ENCODE measurements around the gene TMTC2.

The TMTC2 gene

DNA sequence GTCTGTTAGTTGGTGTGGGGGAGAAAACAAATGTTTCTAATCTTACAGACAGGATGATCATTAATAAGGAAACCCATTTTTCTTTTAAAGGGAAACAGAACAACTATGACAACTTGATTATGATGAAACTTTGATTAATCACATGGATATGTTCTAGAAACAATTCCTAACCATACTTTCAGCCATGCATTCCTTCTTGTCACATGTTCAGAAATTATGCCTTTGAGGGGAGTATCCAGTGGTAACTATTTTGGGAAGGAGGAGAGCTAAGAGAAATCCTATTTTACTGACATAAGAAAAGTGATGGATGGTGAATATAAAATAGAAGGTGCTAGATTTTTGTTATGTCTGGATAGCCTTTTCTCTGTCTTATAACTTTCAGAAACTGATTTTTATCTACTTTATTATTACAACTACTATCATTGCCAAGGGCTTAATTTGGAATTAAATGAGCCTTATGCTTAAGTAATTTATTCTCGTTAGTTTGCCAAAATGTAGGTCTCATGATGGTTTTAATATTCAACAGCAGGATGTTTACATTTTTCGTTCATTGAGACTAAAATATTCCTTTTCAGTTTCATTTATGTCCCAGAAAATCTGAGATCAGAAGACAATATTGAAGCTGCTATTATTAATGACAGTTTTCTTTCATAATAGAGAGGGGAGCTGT is 200.1 kb downstream of the TMTC2 start:
- no peak for DNase-seq

DNA sequence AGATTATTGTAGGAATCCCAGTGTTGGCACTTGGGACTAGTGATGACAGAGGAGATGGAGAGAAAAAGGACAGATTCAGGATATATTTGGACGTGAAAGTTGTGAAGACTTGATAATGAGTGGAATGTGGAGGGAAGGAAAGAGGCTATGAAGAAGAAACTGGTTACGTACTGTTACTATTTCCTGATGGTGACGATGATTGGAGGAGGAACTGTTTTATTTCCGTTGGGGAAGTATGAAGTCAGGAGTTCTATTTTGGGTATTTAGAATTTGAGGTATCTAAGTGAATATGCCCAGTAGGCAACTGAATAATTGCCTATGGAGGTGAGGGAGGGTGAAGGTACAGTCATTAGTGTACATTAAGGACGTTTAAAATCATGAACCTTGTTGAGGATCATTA is 207.2 kb downstream of the TMTC2 start:
- DNase-seq = no peak

DNA sequence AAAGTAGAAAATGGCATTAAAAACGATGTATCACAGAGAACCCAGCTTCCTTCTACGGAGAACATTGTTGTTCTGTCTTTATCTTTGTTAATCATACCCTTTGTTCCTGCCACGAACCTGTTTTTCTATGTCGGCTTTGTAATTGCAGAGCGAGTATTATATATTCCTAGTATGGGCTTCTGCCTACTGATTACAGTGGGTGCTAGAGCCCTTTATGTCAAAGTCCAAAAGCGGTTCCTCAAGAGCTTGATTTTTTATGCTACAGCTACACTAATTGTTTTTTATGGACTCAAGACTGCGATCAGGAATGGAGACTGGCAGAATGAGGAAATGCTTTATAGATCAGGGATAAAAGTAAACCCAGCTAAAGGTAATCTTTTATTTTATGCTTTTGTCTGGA is 209.6 kb downstream of the TMTC2 start:
- no peak for DNase-seq

DNA sequence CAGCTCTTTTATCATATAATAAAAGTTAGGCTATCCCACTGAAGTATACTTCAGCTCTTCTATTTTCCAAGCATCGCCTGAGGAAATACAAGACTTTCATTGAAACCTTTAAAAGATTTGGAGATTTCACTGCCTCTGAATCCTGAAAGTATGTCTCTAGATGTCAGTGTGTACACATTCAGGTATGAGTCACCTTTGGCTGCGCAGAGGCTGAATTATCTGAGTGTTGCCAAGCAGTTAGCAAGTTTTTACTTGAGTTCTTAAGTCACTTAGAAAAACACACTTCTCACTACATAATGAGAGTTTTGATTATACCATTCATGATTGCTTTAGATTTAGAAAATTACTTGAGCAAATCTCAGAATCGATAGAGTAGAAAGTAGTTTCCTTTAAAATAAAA is 210.3 kb downstream of the TMTC2 start:
- peak; percentile 67 for DNase-seq

DNA sequence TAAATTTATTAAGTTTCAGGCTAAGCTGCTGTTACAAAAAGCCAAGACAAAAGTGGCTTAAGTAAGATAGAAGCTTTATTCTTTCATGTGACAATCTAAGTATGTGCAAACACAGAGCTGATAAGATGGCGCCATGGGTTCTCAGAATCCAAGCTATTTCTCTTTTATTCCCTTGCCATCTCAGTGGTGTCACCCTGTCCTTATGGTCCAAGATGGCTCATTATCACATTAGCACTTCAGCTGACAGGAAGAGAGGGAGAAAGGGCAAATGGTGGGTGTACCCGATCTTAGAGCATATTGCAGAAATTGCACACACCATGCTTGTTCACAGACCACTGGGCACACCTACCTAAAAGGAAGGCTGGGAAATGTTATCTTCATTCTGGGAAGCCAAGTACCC is 211.7 kb downstream of the TMTC2 start:
- no peak for DNase-seq

DNA sequence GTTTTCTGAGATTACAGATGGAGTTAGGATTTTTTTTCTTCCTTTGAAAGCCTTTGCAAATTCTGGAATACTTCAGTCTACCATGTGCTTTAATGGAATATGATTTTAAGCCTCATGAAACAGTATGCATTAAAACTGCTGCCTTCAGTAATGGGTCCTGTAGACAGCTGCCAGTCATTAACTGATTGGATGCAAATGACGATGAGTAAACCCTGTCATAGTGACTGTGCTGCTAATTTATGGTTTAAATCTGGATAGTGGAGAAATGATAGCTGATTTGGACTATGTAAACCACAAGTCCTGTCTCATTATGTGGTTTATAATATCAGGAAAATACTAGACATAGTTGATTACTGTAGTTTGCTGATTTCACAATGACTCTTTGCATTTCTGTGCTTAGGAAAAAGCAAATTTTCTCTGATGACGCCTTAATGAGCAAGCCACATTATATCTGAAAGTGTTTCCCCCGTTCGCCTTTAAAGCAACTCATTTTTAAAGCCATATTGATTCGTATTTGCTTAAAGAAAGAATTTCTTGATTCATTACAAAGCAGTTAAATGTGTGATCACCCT is 217.6 kb downstream of the TMTC2 start:
- DNase-seq = no peak

DNA sequence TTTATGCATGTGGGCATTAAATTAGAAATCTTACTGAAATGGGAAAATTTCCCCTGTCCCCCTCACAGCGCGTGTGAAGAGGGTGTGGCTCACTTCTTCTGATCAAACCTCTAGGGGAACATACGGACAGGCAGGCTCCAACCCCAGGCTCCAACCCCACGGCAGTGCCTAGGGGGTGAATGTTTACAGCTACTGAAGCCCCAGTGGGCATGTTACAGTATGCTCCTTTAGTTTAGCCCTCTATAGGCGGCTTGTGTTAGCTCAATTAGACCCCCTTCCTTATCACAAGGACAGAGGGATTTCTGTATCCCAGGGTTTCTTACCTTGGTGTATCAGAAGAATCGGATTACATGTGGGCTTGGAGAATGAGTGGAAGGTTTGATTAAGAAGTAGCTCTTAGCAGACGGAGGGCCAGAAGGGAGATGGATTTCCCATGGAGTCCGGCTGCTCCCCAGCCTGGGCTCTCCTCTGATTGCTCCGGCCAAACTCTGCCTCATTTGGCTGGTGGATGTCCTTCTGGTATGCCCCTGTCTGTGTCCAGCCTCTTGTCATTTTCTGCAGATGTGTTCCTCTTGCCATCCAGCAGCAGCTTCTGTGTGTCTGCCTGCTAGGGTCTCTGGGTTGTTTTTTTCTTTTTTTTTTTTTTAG is 223.7 kb downstream of the TMTC2 start:
- no peak for DNase-seq

DNA sequence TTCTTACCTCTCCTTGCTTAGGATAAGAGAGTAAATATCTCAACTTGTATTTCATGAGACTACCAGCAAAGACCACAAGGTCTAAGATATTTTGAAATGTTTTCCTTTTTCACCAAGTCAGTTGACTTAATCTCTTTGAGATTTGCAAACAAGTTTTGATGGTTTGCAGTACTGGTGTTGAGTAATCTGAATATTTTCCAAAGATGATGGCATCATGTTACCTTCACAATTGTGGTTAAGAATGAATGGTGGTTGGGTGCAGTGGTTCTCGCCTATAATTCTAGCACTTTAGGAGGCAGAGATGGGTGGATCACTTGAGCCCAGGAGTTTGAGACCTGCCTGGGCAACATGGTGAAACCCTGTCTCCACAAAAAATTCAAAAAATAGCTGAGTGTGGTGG is 225.7 kb downstream of the TMTC2 start:
- DNase-seq = no peak

DNA sequence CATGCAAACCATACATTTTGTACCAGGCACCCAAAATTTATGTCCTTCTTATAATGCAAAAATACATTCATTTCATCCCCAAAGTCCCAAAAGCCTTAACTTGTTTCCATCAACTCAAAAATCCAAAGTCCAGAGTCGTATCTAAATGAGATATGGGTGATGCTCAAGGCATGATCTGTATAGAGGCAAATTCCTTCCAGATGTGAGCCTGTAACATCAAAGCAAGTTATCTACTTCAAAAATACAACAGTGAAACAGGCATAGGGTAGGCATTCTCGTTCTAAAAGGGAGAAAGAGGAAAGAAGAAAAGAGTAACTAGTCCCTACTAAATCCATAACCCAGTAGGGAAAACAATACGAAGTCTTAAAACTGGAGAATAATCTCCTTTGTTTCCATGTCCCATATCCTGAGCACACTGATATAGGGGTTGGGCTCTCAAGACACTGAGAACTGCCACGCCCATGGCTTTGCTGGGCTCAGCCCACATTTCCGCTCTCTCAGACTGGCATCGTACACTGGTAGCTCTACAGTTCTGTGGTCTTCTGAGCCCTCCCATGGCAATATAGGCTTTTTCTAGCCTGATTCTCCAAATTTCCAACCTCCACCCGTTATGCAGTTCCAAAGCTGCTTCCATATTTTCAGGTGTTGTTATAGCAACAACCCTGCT is 232.8 kb downstream of the TMTC2 start:
- no peak for DNase-seq

DNA sequence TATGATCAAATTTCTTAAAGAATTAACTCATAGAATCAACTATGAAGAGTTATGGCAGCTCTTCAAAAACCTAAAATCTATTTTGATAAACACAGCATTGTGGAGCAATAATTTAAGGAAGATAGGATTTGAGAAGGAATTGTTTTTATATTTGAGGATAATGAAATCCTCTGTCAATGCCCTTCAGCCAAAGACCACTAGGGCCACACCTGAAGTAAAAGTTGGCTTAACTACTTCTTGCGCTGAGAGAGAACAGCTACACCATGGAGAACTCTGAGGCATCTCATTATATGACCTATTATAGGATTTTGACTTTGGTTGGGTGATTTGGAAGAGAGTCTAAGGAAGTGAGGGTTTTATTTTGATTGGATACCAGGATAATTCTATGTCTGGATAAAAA is 237.2 kb downstream of the TMTC2 start:
- no peak for DNase-seq

DNA sequence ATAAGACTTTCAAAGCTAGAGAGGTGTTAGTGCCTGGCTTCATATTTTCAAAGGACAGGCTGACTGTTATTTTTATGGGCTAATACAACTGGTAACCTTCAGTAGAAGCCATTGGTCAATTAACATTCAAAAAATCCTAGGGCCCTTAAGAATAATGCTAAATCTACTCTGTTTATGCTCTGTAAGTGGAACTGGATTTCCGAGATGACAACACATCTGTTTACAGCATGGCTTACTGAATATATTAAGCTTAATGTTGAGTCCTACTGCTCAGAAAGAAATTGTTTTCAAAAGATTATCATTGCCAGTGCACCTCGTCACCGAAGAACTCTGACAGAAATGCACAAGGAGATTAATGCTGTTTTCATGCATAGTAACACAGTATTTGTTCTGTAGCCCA is 239.9 kb downstream of the TMTC2 start:
- DNase-seq = no peak

DNA sequence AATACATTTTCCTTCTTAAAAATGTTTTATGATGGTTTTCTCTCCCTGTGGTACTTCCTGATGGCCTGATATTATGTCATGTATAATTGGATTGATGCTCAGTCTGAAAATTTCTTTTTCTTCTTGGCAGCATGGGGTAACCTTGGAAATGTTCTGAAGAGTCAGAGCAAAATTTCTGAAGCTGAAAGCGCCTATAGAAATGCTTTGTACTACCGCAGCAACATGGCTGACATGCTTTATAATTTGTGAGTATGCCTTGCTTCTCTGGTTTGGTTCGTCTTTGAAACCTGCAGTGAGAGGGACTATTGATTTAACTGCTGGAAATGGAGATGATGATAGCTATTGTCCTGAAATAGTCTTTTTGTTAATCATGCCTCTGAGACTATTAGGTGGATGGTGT is 243.6 kb downstream of the TMTC2 start:
- no peak for DNase-seq

DNA sequence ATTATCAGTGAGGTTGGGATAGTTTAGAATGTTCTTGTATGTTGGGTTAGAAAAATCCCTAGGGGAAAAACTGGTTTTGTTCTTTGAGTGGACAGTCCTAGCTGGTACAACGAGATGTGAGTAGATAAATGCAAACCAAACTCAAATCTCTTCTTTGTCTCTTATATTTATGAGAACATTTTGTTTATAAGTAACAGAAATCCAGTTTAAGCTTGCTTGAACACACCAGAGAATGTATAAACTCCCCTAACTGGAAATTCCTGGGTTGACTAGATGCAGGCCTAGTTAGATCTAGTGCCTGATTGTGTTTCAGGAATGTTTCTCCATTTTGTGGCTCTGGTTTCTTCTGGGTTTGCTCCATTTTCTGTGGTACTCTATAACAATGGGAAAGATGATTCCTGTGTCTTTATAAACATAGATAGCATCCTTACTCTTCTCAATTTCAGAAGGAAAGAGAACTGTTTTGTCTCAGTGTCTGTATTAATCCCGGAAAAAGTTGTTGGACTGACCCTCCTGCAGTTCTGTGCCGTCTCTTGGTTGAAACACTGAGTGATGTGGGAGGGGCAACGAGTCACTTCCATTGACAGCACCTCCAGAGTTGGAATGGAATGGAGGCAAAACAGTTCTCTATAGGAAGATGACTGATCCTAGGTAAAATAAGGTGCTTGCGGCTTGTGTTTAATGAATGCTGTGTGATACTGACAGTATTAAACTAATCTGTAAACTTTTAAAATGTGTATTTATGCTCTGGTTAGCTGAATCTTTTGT is 244.8 kb downstream of the TMTC2 start:
- DNase-seq = no peak

DNA sequence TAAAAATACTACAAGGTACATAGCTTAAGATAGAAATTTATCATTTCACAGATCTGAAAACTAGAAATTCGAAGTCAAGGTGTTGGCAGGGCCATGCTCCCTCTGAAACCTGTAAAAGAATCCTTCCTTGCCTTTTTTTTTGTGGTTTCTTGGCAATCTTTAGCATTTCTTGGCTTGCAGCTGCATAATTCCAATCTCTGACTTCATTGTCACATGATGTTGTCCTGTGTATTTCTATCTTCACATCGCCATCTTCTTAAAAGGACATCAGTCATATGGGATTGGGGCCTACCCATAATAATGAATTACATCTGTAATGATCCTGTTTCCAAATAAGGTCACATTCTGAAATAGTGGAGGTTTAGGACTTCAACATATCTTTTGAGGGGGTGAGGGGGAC is 250.4 kb downstream of the TMTC2 start:
- DNase-seq = no peak

DNA sequence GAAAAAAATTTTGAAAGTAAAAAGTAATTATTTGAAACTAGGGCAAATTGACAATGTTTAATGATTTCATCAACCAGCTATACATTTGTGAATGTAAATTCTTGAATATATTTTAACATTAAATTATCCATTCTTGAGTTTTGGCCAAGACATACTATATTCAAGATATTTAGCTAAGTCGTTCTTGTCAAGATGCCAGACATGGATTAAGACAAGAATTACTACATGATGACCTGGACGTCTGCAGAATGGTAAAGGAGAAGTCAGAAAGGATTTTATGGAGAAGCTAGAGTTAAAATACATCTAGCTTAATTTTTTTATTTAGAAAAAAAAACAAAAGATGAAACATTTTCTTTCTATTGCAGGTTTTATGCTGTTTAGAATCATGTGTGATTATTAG is 255.8 kb downstream of the TMTC2 start:
- no peak for DNase-seq

DNA sequence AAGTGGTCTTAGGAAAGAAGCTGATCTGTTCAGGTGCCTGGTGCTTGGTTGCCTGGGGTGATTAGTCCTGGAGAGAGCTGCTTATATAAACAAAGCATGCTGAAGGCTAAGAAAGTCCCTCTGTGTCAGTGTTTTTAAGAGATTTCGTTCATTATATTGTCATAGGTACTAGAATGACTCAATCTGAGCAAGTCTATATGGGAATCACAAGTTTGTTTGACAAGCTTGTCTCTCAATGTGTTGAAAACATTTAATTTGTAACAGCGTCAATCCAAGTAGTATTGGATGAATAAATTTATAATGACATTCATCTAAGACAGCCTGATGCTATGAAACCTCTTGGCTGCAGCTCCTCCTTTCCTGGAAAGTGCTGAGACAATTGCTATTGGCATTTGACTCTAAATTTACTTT is 256.3 kb downstream of the TMTC2 start:
- no peak for DNase-seq

DNA sequence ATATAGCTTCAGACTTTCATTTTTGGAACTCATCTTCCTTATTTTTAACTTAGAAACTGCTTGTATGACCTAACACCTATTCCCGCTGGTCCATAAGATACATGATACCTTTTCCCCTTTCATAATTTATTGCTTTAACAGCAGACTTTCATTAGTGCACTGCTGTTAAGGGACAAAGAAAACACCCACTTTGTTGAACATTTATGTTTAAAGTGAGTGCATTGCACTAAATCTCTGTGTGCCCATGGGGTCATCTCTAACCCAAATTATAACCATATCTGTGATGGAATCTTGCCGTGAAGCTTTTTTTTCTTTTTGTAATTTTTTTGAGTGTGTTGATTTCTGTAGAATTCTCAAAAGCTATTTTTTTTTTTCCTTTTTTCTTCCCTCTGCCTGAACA is 261.8 kb downstream of the TMTC2 start:
- DNase-seq = no peak

DNA sequence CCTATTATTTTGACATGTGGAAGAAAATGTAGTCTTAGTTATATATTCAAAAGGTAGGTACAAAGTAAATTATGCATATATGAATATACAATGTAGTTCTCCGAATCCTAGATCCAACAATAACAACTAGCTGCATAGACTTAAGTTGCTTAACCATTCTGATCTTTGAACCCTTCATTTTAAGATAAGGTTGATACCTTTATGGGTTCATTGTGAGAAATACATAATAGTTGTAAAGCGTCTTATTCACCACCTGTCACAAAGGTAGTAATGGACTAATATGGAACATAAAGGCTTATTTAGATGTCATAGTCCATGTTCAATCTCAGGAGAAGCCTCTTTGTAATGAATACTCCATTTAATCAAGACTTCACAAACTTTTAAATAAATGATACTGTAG is 263.6 kb downstream of the TMTC2 start:
- no peak for DNase-seq

DNA sequence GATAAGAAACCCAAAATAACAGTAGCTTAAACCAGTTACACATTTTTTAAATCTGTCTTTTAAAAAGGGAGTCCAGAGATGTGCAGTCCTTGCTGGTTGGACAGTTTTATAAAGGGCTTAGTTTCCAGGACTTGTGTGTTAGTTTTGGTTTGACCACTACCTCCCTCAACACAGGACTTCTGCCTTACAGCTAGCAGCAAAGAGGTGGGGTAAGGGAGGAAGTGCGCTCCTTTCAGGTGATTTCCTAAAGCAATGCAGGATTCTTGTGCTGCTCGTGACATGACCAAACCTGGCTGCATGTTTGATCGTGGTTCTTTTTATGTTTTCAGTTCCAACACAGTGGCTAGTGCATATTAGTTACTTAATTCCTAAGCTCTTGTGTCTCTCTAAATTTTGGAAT is 266.2 kb downstream of the TMTC2 start:
- no peak for DNase-seq

DNA sequence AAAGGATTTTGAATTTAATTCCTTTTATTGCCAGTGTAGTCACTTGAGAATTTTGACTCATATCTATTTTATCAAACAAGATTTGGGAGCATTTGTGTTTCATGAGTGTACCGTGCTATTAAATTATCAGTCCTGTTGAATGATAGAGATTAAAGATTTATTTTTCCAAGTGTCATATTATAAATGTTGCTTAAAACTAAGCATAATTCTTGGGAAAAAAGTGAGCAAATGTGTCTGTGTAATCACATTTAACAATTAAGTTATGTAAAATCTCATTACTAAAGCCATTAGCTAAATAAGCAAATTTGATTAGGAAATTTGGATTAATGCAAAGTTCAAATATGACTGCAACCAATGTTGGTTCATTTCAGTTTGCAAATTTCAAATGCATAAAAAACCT is 266.7 kb downstream of the TMTC2 start:
- no peak for DNase-seq

DNA sequence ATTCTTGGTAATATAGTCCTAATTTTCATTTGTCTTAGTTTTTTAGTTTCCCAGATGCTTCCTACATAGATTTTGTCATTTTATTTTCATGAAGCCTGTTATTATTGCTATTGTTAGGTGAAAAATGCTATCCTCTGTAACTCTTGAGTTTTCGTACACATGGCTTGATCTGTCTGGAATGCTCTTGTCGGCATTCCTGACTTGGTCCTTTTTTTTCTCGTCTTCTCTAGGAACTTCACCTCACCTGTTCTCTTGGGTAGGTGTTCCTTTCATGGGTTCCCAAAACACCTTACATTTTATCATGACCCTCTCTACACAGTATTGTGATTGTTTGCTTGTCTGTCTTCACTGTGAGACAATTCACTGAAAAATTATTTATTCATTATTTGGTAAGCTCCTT is 267.4 kb downstream of the TMTC2 start:
- no peak for DNase-seq

DNA sequence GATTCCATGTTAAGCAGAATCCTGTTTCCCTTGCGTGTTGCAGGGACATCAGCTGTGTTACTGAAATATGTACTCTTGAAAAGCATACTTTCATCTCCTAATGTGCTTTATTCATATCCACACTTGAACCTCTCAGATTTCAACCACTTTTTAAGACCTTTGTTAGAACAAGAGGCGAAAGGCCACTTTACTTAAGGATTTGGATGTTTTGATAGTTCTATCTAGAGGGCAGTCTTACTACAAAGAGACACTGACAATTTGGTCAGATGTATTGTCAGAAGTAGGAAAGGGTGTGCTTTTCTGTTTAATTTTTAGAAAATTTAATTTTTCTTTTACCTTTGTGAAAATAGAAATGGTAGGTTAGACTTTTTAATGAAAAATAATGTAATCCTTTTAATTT is 267.9 kb downstream of the TMTC2 start:
- DNase-seq = no peak

DNA sequence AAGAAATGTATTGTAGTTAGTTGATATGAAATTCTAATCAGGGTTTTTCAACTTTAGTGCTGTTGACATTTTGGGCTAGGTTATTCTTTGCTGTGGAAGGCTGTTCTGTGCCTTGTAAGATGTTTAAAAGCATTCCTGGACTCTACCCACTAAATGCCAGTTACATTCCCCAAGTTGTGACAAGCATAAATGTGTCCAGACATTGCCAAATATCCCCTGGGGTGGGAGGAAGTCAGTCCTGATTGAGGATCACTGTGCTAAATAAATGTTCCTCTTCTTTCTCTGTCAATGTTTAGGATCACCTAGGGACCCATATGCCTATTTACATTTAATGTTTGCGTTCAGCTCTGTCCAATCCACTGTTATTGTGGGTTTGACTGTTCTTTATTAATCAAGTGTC is 268.3 kb downstream of the TMTC2 start:
- no peak for DNase-seq

DNA sequence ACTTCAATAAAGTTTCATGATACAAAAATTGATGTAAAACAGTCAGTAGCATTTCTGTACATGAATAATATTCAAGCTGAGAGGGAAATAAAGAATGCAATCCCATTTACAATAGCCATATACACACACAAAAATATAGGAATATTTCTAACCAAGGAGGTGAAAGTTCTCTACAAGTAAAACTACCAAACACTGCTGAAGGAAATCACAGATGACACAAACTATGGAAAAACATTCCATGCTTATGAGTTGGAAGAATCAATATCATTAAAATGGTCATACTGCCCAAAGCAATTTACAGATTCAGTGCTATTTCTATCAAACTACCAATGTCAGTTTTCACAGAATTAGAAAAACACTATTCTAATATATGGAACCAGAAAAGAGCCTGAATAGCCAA is 272.3 kb downstream of the TMTC2 start:
- DNase-seq = no peak
